ENCODE measurements around the gene POLR3E.

Gene POLR3E

DNA sequence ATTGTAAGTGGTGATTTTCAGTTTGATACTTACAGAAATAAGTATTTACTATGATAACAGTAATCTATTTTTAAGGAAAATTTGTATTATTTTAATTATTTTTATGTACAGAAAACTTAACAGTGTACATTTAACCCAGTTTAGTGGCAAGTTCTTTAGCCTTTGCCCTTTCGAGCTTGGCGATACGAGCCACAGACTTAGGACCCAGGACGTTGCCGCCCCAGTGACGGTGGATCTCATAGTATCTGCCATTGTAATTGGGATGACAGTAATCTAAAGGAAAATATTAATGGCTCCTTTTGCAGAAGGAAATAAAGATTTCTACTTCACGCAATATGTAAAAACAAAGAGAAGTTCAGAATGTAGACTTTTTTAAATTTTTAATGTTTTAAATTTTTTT, 82.4 kb downstream of the POLR3E start:
- DNase-seq (ENCODE audit: low read depth) = no peak
- no peak overlapping the region for H3K4me3 ChIP-seq (ENCODE audit: low read depth, low read length)
- TF ChIP-seq CTCF (IDR thresholded peaks at IDR 0.05; ENCODE audit: control insufficient read depth, extremely low read depth, insufficient read depth) = no peak

DNA sequence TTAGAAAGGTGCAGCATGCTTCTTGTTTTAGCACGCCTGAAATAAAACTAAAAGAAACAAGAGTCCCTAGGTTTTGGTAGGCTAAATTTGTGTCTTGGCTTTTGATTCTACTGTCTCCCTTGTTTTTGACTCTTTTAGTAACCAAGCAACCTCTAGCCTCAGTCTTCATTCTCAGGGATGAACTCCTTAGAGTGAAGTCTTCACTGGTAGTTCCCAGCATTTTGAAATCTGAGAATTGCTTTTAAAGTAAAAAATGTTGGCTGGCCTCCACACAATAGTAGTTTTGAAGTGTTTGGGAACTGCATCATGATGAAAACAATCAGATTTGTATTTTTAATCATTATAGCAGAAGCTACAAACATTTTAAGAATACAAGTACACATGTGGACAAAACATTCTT, 83.3 kb downstream of the POLR3E start:
- no peak for DNase-seq (ENCODE audit: low read depth)
- no peak for TF ChIP-seq CTCF (IDR thresholded peaks at IDR 0.05; ENCODE audit: control insufficient read depth, extremely low read depth, insufficient read depth)
- no peak overlapping the region for H3K4me3 ChIP-seq (ENCODE audit: low read depth, low read length)

DNA sequence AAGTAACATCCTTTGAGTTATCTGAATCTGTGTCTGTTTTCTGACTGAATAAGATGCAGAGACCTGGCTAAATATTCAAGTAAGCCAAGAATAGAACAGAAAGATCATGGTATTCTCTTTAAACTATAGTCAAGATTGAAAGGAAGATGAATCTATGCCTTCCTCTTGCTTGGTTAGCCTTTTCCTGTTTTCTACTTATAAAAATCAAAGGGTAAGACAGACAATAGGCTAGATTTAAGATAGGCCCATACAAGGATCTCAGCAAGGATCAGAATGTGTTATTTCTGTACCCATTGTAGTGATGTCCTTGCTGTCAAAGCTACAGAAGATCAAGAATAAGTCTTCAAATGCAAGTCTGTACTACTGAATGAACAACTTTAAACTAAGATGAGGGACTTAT, 84.2 kb downstream of the POLR3E start:
- DNase-seq (ENCODE audit: low read depth) = no peak
- no peak for TF ChIP-seq CTCF (IDR thresholded peaks at IDR 0.05; ENCODE audit: control insufficient read depth, extremely low read depth, insufficient read depth)
- H3K4me3 ChIP-seq (ENCODE audit: low read depth, low read length) = no peak overlapping the region

DNA sequence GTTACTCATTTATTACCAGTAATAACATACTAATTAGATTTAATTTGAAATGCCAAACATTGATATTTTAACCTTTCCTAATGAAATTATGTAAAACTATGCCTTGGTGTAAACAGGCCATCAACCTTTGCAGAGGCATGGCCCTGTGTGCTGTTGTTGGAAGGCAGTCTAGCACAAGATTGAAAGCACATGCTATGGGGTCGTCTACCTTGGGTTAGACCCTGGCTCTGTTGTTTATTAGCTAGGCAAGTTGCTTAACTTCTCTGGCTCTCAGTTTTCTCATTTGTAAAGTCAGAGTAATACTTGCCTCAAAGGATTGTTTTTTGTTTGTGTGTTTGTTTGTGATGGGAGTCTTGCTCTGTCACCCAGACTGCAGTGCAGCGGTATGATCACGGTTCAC, 86.6 kb downstream of the POLR3E start:
- H3K4me3 ChIP-seq (ENCODE audit: low read depth, low read length) = no peak overlapping the region
- no peak for DNase-seq (ENCODE audit: low read depth)
- TF ChIP-seq CTCF (IDR thresholded peaks at IDR 0.05; ENCODE audit: control insufficient read depth, extremely low read depth, insufficient read depth) = no peak
